Colon (tissue), 2 donors: Measurements from ENCODE around the gene RNASET2.
"Not testable (repeated sequence)": the region's sequence is repeated elsewhere in the genome, so short reads cannot be mapped to it uniquely, and the experiment has no call there.

Experiments used
- FAIRE-seq: peaks from 2 replicates; lab custom pipeline; 2012; peaks lifted over from hg19 to GRCh38; lab: Jason Lieb, UNC
- donor health status: control.
- donor health status: control.

Gene RNASET2

GRCh38 chr6:166969390-166970002 is 13.1 kb upstream of the RNASET2 start:
- no peak for FAIRE-seq

- no peak for FAIRE-seq
These were observed 9.9 kb upstream of the RNASET2 start for GRCh38 chr6:166966268-166966667.

GRCh38 chr6:166960609-166960978 is 4.2 kb upstream of the RNASET2 start:
- no peak for FAIRE-seq

- no peak for FAIRE-seq
These were observed 3.7 kb upstream of the RNASET2 start for GRCh38 chr6:166959911-166960608.

GRCh38 chr6:166958926-166959861 is 2.8 kb upstream of the RNASET2 start:
- no peak for FAIRE-seq

- FAIRE-seq = no peak
These were observed 1.4 kb upstream of the RNASET2 start for GRCh38 chr6:166957805-166958076.

- no peak for FAIRE-seq
These were observed 896 bp upstream of the RNASET2 start for GRCh38 chr6:166957087-166957804.

GRCh38 chr6:166955865-166956443 is 396 bp downstream of the RNASET2 start:
- FAIRE-seq = no peak

GRCh38 chr6:166955121-166955864 is 1.1 kb downstream of the RNASET2 start:
- no peak for FAIRE-seq

GRCh38 chr6:166954118-166954713 is 2.1 kb downstream of the RNASET2 start:
- FAIRE-seq = no peak

GRCh38 chr6:166952567-166953486 is 3.5 kb downstream of the RNASET2 start:
- FAIRE-seq = no peak

GRCh38 chr6:166952121-166952520 is 4.2 kb downstream of the RNASET2 start:
- no peak for FAIRE-seq

- FAIRE-seq = no peak
These were observed 4.7 kb downstream of the RNASET2 start for GRCh38 chr6:166951670-166952060.

GRCh38 chr6:166950892-166951669 is 5.3 kb downstream of the RNASET2 start:
- FAIRE-seq = not testable (repeated sequence)

GRCh38 chr6:166950443-166950821 is 5.9 kb downstream of the RNASET2 start:
- no peak for FAIRE-seq

- FAIRE-seq = no peak
These were observed 6.6 kb downstream of the RNASET2 start for GRCh38 chr6:166949528-166950442.

- FAIRE-seq = not testable (repeated sequence)
These were observed 7.6 kb downstream of the RNASET2 start for GRCh38 chr6:166948724-166949123.

- no peak for FAIRE-seq
These were observed 9.1 kb downstream of the RNASET2 start for GRCh38 chr6:166947251-166947650.
